Measurements from ENCODE around the gene AATF.

Gene AATF

DNA sequence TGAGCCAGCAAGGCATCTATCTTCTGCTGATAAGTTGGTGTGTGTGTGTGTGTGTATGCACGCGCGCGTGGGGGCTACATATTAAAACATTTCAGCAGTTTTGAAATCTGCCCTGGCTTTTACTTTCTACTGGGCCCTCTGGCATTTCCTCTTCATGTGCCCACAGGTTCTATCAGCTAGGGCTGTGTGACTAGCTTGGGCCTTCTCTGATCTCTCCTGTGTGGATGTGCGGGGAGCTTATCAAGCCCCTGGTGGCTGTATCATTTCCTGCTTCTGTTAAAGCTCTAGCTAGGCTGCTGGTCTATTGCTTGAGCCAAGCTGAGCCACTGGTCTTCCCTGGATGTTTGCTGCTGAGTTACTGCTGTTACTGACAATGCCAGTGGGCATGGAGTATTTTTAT is 132.5 kb downstream of the AATF start:
- peak; percentile 14 for DNase-seq (ENCODE audit: low read depth)

DNA sequence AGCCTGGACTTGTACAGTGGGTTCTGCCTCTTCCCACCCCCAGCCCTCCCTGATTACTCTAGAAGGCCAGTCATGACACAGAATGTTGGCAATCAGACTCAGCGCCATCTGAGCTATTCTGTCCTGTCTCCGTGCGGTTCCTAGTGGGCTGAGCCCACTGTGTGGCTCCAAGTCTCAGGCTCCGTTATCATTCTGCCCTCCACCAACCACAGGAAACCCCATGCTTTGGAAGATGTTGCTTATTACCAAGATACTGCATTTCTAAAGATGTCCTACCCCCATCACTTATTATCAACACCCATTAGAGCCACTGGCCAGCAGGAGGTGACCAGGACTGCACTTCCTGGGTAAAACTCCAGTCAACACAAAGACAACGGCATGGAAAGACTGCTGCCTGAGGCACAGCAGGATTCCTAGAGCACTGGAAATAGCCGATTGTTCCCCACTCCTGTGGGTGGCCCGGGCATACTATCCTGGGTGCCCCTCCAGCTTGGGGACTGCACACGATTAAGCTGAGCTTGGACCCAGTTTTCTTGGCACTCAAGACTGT is 133.6 kb downstream of the AATF start:
- no peak for DNase-seq (ENCODE audit: low read depth)

DNA sequence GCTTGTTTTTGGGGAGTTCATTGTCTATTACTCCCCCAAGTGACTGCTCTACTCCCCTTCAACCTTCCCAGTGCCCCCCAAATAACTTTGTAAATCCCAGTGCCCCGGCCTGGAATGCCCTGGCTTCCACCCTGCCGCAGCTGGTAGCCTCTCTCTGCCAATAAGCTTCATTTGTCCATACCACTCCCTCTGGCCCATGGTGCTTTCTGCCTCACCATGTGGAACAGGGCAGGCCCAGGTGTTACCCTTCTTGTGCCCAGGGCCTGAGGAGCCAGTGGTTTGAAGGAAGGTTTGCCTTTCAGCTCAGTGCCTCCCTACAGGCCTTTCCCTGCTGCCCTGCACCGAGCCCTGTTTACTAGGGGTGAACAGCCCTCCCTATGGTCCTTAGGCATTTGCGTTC is 134.2 kb downstream of the AATF start:
- no peak for DNase-seq (ENCODE audit: low read depth)

DNA sequence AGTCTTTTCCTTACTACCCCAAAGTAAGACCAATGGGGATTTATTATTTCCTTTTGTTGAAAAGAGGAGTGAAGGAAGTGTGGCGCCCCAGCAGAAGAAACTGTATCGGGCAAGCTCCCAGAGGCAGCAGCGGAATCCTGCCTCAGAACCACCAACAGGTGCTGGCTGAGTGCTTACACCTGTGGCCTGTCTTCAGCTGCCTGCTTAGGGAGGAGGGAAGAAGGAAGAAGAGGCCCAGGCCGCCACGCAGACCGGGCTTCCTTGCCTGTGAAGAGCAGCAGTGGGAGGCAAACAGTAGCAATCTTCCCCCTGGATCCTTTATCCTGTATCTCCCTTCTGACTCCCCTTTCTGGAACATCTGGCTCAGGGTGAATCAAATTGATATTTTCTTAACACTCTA is 134.7 kb downstream of the AATF start:
- DNase-seq (ENCODE audit: low read depth), result no peak

DNA sequence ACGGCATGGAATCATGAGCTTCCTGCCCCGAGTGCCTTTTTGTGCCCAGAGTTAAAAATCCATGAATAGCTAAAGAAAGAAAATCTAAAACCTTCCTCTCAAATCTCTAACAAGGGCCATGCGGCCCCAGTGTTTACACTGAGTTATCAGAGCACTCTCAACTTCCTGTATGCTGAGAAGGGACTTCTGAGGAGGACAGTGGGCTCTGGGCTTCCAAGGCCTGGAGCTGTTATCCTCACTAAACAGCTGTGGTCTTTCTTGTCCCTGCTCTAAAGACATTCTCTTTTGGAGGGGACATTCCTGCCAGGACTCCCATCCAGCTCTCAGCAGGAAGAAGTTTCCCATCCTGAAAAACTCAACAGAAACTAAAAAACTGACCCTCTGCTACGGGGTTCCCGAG is 135.6 kb downstream of the AATF start:
- DNase-seq (ENCODE audit: low read depth), result no peak

DNA sequence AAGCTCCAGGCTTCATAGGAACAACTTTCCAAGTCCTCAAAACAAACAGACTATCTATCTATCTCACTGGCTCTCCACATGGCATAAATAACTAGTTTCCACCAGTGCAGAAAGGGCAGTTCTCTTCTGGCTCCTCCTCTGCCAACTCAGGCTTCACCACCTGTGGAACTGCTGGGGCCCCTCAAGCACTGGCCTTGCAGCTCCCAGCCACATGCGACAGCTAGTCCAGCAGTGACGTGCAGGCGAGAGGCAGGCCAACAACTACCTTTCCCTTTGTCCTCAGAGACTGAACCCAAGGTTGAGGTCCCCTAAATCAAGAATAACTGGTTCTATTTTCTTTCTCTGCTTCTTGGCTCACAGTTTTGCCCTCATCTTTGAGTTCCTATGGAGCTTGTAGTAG is 137.6 kb downstream of the AATF start:
- DNase-seq (ENCODE audit: low read depth), result no peak

DNA sequence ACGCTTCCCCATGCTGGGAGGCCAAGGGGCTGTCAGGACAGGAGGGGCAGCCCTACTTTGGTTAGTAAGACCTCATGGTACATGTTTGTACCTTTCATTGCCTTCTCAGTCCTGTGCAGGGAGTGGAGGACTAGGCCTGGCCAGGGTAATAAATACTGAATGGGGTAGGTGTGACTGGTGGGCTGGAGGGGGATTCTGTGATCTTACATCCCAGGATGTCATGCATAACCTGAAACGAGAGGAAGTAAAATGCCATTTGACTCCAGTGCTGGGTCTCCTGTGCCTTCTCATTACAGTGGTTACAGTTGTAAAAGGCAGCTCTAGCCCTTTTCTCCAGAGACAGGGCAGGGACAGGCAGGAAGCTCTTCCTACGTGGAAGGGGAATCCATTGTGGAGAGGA is 138.2 kb downstream of the AATF start:
- no peak for DNase-seq (ENCODE audit: low read depth)

DNA sequence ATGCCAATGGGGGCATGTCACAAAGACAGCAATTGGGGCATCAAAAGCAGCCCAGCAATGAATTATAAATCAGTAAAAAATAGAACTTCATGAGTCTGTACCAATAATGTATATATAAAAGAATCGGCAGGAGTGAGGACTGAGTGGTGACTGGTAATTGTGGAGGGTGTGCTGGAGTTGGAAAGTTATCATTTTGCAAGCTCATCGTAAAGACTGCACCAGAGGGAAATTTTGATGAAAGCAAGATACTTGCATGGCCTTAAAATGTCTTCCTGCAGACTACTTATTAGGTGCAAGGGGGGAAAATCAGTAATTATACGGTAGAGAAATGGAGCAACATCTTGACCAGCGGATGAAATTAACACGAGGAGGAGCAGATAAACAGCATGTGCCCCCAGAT is 138.9 kb downstream of the AATF start:
- DNase-seq (ENCODE audit: low read depth), result no peak

DNA sequence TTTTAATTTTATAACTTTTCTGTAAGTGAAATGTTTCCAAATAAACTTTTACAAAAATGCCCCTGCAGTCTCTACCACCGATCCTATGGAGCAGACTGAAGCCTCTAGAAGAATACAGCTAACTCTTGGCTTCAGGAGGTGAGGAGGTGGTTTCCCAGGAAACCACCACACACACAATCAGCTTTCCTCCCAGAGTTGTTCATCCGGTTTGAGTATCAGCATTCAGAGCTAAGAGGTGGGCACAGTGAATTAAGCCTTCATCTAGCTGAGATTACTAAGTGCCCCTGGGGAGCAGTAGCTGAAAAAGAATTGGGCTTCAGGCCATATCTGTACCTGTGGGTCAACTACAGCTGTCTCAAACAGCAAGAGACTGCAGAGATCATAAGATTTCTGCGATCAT is 139.7 kb downstream of the AATF start:
- peak; percentile 21 for DNase-seq (ENCODE audit: low read depth)

DNA sequence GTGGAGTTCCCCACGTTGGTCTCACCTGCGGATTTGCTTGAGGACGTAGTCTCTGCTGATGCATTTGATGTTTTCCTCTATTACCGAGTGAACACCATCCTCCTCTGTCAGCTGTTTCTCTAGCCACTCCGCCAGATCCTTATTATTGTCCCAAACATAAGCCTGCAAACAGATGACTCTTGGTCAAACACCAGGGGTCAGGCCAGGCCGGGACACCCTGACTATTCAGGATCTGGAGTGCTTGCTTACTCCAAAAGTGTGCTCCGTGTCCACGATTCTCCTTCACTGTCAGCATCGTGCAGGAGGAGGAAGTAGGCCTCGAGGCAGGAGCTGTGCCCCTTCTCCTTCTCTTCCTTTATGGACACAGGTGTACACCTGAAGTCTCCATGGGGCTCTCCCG is 140.2 kb downstream of the AATF start:
- DNase-seq (ENCODE audit: low read depth), result no peak

DNA sequence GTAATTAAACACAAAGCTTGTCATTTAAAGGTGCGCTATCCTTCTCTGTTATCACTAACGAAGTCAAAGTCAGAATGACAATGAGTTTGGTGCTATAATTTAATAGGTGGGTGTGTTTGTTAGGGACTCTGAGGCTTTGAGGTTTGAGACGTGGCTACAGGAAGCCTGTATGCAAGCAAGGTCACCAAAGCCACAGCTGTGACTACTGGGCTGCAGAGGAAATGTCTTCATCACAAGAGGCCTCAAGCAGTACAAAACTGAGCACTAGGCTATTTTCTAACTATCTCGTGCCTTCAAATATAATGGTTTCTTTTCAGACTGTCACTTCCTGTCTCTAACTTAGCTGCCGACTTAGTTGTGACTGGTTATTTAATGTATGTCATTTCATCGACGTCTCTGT is 141.2 kb downstream of the AATF start:
- DNase-seq (ENCODE audit: low read depth), result peak; percentile 24

DNA sequence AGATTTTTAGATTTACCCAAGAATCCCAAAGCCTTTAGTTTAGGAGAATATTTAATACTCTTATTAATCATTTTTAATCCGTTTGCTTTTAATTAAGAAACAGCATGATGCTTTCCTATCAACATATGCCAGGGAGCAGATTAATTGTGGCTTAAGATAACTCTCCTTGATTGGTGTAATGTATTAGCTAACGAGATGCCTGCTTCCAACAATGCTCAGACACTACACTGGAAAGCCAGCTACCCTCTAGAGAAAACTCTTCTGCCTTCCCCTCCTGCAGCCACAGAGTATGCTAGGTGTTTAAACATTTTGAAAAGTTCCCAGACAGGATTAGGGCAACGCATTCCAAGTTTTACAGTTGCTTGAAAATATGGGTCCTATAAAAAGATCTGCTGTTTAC is 142.2 kb downstream of the AATF start:
- DNase-seq (ENCODE audit: low read depth), result no peak

DNA sequence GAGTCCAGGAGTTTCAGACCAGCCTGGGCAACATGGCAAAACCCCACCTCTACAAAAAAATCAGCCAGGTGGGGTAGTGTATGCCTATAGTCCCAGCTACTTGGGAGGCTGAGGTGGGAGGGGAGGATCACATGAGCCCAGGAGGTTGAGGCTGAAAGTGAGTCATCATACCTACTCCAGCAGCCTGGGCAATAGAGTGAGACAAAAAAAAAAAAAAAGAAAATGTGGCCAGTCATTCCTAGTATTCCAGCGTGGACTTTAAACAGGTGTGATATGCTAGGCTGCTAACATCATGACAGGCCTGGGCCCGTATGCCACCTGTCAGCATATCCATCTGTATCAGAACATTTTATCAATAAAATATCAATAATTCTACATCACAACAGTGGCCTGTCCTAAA is 143.3 kb downstream of the AATF start:
- peak; percentile 45 for DNase-seq (ENCODE audit: low read depth)

DNA sequence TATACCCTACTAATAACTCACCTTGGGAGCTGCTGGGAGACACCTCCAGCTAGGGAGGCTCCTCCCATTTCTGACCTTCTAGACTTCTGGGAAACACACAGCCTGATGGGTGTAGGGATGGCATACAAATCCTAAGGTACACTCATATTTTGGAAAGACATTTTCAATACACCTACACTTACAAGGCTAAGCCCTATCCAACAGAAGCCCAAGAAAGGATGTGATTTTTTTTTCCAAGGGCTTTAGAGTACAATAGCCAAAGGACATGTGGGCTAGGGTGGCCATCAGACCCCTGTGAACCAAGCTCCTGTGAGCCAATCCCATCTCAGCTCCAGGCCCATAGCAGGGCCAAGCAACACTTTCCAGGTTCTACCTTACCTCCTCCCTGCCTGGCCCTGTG is 143.9 kb downstream of the AATF start:
- DNase-seq (ENCODE audit: low read depth), result no peak

DNA sequence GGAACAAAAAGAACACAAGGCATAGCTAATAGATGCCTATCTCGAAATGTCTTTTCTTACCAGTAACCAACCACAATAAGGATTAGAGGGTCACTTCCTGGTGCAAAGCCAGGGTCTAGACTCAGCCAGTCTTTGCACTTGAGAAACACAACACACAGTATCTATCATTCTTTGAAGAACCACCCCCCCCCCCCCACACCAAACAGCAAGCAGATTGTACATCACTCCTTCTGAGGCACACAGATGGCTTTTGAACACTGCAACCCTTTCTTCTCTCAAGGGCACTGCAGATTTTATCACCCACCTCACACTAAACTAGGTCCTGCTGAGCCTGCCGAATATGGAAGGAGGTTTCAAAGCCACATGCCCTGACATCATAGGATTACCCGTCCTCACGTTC is 145.6 kb downstream of the AATF start:
- peak; percentile 80 for DNase-seq (ENCODE audit: low read depth)

DNA sequence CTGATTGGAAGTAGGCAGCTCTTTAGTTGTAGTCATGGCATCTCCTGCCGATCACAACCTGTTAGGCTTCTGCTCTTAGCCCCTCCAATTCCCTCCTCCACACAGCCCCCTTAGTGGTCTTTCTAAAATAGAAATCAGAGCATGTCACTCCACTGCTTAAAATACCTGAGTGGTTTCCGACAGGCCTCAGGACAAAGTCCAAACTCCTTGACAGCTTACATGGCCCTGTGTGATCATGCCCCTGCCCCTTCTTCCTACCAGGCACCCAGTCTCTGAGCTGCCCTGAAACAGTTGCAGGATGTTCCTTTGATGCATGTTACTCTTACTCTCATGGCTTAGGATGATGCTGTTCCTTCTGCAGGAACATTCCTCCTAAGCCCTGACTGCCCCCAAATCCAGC is 147.3 kb downstream of the AATF start:
- DNase-seq (ENCODE audit: low read depth), result no peak

DNA sequence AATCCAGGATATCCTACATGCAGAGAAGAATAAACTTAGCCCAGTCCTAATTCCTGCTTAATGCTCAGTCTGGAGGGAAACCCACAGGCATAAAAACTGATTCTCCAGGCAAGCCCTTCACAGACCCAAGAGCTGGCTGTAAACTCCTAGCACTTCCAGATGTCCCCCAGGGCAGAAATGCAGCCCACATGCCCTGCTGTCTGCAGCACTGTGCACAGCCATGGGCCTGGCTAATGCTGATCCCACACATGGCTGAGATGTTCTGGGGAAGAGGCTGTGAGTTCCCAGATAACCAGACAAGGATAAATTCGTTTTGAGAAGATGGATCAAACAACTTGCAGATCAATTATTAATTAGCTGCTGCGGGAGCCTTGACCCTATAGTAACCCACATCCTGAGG is 148.4 kb downstream of the AATF start:
- no peak for DNase-seq (ENCODE audit: low read depth)

DNA sequence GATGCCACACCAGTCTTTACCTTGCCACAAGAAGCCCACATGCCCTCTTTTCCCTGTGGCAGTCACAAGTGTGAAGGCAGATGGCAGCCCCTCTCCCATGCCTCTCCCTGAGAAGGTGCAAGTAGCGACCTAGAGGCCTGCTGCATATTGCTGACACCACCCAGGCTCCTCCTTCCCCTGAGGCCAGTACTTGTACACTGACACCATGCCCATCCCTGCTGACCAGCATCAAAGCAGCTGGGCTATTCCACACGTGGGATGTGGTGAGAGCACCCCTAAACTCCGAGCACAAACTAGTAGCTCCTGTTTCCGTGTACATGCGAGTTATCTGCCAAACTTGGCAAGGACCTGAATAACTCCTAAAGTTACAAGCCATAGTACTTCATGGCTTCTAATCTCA is 149.4 kb downstream of the AATF start:
- no peak for DNase-seq (ENCODE audit: low read depth)

DNA sequence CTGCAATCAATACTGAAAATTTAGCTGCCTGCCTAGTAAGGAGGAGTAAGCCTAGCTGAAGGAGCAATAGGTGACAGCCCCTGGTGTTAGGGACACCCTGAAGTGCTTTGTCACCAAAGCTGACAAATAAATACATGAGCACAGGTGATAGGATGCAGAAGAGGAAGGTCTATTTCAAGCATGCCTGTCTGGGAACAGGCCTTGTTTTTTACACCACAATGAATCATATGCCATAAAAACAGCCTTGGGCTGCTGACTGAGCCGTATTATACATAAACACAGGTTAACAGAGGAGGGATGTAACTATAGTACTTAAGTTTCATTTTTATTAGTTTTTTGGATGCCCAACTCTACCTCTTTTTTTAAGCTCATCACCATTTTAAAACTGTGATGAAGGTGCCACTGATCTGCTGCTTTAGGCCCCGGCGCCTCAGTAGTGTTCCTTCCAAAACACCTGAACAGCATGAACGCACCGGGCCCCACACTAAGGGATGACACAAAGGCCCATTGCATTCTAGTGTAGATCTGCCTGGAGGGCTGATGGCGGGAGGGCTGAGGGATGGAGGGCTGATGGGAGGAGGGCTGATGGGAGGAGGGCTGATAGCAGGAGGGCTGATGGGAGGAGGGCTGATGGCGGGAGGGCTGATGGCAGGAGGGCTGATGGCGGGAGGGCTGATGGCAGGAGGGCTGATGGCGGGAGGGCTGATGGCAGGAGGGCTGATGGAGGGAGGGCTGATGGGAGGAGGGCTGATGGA is 150.3 kb downstream of the AATF start:
- DNase-seq (ENCODE audit: low read depth), result peak; percentile 61

DNA sequence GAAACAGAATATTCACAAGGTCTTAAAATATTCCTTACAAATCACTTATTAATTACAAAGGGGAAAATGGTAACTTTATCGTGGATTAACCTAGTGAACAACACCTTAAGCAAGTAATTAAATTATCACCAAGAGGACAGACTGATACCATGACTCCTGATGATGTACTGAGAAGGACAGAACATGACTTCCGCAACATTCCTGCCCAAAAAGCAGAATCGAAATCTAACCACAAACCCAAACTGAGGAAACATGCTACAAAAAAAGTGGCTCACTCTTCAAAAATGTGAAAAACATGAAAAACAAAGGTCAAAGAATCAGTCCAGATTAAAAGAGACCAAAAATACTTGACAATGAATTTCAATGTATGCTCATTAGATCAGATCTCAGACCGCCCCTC is 151.5 kb downstream of the AATF start:
- peak; percentile 31 for DNase-seq (ENCODE audit: low read depth)

DNA sequence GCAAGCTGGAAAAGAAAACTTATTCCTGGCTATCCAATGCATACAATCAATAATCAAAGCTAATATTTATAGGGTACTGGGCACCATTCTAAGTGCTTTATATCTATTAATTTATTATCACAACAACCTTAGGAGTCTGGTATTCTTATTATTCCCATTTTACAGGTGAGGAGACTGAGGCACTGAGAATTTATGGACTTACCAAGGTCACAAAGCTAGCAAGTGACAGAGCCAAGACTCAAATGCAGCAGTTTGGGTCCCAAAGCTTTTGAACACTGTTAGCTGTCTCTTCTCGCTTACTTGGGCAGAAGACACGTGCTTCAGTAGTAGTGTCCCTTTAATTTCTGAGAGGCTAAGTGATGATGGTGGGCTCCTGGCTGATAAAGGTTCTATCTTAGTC is 152.6 kb downstream of the AATF start:
- no peak for DNase-seq (ENCODE audit: low read depth)

DNA sequence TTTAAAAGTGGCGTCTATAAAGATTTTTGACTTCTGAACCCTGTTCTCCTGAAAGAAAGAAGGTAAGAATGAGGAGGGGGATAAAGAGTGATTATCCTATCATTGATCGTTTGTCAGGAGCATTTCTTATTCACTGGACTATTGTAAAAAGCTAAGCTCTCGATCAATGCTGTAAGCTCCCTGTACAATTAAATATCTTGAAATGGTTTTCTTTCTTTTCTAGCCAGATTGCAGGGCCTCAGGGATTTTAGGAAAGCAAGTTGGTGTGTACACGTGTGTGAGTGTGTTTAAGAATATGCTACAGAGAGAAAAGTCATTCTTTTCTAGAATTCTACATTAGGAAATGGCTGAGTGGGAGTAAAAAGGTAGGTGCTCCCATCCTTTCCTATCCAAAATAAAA is 154.5 kb downstream of the AATF start:
- no peak for DNase-seq (ENCODE audit: low read depth)

DNA sequence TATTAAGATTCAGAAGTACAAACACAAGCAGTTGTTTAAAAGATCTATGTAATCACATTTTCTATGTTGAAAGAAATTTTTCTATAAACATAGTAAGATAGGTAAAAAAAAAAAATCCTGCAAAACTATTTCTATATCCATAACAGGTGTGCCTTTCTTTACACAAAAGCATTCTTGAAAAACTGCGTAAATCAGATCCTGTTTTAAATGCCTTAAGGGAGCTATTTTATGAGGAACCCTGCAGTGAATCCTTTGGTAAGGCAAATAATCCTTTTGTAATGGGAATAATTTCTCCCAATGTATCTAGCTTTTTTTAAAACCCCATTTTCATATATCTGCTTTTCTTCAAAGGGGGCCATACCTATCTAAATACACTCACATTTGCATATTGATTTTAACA is 157.3 kb downstream of the AATF start:
- DNase-seq (ENCODE audit: low read depth), result no peak

All from iris pigment epithelial cell (primary cell).